NOMO-1 (cell line): ENCODE results near the gene GPC5.
"Not testable (repeated sequence)": the region's sequence is repeated elsewhere in the genome, so short reads cannot be mapped to it uniquely, and the experiment has no call there.

Experiments used
- DNase-seq, 2 experiments: peaks; one replicate each; lab custom pipeline; 2025; ENCODE audit not compliant: unreplicated experiment in 2 of 2; lab: John Stamatoyannopoulos, UW

The GPC5 gene

DNA sequence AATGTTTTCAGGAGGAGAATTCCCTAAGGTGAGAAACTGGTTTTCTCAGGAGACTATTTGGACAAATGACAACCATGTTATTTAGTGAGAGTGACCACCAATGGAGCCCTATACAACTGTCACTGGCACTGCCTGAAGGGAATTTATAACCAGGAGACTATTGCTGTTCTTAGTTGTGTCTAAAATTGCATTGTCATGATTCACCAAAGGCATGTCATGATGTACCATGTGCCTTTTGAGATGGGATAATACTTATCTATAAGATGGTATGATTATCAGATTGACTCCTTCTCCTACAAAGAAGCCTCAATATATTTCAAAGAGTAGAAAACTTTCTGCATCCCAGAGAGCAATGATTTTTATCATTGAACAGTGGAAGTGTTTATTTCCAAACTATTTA lies 1088.8 kb downstream of the GPC5 start:
- DNase-seq: no peak

DNA sequence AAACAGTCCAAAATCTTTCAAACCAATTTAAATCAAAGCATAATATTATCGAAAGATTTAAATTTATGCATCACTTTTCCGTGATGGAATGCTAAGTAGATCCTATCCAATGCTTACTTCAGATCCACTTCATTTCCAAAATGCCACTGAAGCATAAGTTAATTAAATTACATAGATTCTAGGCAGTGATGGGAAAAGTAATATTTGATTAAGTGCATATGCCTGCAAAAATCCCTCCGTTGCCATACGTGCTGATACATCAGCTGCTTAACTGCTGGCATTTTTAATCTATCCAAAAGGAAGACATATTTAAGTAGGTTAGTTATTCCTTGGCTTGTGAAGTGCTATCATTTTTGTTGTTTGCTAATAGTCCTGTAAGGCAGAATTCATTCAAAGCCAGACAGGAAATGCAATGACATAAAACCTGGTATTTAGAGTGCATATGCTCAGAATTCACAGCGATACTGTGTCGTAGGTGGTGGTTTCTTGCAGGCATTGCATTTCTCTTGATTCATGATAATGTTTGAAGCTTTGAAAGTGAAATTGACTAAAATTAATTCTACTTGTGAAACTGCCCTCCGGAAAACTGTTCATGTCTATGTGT lies 1089.9 kb downstream of the GPC5 start:
- DNase-seq: no peak

DNA sequence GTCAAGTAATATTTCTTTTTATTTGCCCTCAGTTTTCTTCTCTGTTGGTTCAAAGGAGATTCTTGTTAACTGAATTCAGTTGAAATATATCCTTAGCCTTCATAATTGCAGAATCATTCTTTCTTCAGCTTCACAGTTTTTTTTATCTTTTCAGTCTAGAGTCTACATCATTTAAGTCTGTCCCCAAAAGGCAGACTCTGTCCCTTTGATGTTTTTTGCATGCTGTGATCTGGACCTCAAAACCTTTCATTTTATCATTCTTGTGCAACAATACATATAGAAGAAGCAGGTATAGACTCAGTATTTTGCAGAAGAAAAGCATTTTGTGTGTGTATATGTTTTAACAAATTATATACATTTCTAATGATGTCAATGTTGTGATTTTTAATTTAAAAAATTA lies 1093.4 kb downstream of the GPC5 start:
- no peak for DNase-seq

DNA sequence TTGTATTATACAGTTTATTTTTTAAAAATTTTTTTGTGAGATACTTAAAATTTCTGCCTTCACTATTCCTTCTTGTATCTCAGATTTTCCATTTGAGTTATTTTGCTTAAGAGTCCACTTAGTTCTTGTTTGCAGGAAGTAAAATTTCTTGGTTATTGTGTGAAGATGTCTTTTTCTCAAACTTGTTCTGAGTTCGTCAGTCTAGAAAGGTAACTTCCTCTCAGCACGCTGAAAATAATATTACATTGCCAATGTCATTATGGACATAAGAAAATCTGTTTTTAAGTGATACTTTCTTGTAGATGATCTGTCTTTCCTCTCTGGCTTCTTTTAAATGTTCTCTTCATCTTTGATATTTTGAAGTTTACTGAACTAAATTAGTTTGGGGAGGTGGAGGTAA lies 1096.5 kb downstream of the GPC5 start:
- DNase-seq: no peak

DNA sequence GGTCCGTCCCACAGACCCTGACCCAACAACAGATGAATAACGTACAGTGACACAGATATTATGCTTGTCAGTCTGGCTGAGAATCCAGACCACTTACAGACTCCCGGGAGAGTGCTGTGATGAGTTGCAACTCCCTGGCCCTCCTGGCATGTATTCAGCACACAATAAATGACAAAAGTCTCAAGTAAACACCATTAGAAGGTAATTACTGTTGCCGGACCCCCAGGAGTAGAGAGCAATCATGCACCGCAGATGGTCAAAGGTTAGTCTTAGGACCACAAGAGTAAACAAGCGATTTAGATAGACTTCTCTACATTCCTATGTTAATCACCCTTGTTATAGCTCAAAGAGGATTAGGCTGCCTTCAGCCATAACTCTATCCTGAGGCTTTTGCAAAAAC lies 1101.8 kb downstream of the GPC5 start:
- no peak for DNase-seq

DNA sequence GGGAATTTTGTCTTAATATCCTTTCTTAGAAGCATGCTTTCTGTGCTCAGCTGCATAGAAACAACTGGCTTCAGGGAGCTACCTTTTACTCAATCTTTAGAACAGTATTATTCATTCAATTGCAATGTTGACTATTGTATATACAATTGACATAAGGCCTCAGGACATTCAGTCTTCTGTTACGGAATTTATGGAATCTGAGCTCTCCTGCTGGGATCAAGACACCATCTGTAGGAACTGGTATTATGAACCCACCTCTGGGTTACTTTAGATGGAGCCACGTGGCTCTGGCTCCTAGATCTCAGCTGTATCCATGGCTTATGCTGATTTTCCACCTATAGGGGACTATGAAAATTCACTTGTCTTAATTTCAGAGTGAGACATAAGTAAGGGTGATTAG lies 1112.0 kb downstream of the GPC5 start:
- DNase-seq: no peak

DNA sequence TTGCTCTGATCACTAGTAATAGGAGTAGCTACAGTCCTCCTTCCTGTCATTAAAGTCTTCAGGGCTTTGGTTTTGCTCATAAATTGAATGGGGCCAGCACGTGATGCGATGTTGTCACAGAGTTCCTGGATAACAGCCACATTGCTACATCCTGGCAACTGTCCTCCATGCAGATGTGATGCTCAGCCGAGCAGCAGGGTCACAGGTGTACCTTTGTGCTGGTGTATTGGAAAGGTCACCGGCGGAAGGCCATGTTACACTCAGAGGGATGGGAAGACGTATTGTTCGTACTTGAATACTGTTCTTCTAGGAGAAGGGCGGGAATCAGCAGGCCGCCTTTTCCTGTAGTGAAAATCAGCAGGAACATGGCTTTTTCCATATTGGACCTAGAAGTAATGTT lies 1114.4 kb downstream of the GPC5 start:
- DNase-seq: no peak

DNA sequence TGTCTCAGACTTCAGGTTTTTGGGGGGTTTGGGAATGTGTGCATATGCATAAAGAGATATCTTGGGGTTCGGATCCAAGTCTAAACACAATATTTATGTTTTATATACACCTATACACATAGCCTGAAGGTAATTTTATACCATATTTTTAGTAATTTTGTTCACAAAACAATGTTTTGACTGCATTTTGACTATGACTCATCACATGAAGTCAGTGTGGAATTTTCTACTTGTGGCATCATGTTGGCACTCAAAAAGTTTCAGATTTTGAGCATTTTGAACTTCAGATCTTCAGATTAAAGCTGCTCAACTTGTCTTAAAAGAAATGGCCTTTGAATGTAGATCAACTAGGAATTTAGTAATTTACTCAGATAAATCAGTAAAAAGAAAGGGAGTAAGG lies 1115.3 kb downstream of the GPC5 start:
- no peak for DNase-seq

DNA sequence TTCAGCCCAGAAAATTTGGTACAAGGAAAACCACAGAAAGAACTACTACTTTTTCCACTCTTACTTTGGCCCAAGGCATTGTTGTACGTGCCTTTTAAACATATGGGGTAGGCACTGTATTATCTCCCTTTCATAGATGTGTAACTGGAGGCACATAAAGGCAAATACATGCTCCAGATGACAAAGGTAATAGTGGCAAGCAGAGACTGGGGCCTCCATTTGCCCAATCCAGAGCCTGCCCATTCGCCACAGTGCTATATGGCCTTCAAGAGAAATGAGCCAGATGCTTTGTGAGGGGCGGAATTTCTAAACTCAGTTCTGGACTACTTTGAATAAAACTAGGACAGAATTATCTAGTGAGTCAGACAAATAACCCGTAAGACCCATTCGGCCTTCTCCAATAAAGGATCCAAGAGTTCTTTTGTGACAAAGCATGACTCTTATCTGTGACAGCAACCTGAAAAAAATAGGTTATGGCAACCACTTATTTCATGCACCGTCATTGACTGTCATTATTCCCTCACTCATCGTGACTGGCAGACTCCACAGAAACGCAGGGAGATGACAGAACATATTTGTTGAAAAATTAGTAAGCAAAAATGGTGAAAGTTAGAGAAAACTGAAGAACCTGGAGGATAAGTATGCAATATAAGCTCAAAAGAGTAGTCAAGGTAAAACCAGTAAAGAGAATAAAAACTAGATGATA lies 1116.2 kb downstream of the GPC5 start:
- DNase-seq: no peak

DNA sequence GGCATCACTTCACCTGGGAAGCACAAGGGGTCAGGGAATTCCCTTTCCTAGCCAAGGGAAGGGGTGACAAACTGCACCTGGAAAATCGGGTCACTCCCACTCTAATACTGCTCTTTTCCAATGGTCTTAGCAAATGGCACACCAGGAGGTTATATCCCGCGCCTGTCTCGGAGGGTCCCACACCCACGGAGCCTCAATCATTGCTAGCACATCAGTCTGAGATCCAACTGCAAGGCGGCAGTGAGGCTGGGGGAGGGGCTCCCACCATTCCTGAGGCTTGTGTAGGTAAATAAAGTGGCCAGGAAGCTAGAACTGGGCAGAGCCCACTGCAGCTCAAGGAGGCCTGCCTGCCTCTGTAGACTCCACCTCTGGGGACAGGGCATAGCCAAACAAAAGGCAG lies 1118.5 kb downstream of the GPC5 start:
- DNase-seq: not testable (repeated sequence)

DNA sequence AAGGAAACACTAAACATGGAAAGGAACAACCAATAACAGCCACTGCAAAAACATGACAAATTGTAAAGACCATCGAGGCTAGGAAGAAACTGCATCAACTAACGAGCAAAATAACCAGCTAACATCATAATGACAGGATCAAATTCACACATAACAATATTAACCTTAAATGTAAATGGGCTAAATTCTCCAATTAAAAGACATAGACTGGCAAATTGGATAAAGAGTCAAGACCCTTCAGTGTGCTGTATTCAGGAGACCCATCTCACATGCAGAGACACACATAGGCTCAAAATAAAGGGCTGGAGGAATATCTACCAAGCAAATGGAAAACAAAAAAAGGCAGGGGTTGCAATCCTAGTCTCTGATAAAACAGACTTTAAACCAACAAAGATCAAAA lies 1120.2 kb downstream of the GPC5 start:
- DNase-seq: not testable (repeated sequence)

DNA sequence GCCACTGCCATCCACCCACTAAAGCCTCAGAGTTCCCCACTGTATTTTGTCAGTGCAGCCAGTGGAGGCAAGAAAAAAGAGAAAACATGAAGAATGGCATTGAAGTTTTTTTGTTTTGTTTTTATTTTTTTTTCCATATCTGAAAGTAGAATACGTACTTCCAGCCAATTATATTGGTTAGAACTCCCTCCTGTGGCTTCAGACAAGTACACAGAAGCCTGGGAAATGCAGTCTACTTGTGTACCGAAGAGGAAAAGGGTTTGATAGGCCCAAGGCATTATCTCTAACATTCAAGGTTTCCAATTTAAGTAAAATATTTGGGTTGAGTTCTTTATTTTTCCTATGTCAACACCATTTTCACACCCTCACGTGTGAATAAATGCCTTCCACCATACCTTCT lies 1131.9 kb downstream of the GPC5 start:
- DNase-seq: no peak

DNA sequence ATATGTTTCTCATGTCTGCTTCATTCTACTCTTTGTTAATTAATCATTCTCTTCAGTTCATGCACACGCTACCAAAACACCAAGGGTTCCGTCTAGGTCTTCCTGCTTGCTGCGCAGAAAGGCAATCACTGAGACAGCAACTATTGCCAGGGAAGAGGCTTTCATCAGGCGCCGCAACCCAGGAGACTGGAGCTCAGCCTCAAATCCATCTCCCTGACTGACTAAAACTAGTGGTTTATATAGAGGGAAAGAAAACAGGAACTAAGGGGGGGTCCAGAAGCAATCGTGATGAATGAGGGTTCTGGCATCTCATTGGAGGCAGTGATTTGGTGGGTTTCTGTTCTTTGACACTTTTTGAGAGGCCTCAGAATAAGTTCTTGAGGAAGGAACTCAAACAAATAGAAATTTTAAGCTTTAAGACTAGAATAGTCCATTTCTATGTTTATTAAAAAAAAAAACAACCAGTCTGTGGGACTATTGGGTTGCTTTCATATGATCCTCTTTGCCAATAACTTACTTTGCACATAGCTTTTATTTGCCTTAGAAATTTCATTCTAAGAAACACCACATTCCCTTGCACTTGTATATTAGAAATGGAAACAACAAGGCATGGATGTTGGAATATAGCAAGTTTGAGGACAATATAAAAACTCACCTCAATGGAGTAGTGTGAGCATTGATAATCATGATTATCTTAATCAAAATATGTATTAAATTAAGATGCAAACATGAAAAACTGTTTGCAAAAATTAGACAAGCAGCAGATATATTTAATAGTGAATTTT lies 1137.0 kb downstream of the GPC5 start:
- no peak for DNase-seq

DNA sequence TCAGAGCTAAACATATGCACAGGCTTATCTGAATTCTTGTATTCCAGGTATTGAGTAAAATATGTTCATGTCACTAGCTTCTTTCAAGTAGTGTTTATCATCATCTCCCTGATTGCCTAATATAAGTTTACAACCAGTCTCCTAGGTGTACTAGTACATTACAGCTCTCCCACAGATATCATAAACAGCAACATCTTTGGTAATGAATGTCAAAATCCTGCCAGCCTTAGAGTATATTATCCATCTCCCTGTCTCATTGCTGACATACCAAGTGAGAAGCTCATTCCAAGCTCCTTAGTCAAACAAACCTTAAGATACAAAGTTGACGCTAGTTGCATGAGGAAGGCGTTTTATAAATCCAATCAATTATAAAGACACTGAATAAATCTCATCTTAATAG lies 1139.0 kb downstream of the GPC5 start:
- DNase-seq: no peak

DNA sequence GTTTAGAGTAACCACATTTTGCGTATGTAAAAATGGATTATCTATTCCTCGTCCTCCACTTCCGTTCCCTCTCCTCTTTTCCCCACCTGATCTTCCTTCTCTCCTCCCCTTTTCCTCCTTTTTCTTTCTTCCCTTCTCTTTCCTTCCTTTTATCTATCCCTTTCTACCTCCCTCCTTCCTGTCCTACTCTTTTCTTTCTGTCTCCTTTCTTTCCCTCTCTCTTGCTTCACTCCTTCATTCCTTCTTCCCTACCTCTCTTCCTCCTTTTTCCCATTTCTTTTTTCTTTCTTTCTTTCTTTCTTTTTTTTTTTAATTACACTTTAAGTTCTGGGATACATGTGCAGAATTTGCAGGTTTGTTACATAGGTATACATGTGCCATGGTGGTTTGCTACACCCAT lies 1139.7 kb downstream of the GPC5 start:
- no peak for DNase-seq

DNA sequence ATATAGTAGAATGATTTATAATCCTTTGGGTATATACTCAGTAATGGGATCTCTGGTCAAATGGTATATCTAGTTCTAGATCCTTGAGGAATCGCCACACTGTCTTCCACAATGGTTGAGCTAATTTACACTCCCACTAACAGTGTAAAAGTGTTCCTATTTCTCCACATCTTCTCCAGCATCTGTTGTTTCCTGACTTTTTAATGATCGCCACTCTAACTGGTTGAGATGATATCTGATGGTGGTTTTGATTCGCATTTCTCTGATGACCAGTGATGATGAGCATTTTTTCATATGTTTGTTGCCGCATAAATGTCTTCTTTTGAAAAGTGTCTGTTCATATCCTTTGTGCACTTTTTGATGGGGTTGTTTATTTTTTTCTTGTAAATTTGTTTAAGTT lies 1140.7 kb downstream of the GPC5 start:
- DNase-seq: not testable (repeated sequence)

DNA sequence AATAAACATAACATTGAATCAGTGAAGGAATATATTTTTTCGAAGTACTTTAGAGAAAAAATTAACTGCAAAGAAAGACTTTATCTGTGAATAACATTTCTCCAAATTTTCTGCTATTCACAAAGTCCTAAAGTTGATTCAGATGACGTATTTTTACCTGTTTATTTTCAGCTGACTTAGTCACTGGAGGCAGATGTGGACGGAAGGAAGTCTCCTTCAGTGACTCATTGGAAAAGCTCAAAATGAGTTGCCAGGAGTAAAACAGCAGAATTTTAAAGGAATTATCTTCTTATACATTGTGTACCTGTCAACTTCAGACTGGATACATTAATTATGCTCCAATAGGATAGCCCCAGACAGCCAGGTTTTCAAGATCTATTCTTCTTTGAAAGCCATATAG lies 1148.8 kb downstream of the GPC5 start:
- no peak for DNase-seq

DNA sequence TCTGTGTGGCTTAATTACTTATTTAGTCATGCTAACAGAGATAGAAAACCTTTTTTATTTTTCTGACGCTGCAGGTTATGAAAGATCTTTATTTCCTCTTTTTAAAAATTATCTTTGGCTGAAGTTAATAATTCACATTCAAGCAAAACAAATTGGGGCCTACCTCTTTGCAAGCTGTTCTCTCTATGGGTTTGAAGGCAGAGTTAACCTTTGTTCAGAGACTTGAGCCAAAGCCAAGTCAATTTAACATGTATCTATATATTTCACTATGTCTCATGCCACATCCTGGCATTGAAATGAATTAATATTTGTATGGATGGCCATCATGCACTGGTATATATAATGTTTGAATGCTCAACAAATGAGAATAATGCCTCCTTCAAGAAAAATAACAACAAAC lies 1150.9 kb downstream of the GPC5 start:
- DNase-seq: no peak

DNA sequence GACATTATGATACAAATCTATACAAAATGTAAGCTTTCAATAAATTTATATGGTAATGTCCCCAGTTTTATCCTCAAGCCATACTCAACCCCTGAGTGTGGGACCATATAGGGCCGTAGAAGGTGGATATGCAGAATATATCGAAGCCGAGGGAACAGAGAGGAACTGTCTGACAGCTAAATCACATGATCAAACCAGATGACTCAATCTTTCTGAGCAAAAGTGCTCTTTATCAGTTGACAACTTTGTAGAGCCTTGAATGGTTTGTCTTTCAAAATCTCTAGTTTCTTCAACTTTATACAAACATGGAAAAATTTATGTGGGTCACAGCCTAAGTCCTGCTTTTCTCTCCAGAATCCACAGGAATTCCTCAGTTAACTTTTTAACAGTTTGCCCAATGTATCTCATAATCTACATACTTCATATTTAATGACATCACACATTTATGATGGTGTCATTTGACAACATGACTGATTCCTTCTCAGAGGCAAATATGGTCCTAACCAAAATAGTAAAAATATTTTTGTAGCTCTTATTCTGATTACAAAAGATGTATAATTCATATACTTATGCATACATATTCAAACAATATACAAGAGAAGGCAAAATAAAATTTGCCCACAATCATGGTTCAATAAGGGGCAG lies 1155.2 kb downstream of the GPC5 start:
- no peak for DNase-seq

DNA sequence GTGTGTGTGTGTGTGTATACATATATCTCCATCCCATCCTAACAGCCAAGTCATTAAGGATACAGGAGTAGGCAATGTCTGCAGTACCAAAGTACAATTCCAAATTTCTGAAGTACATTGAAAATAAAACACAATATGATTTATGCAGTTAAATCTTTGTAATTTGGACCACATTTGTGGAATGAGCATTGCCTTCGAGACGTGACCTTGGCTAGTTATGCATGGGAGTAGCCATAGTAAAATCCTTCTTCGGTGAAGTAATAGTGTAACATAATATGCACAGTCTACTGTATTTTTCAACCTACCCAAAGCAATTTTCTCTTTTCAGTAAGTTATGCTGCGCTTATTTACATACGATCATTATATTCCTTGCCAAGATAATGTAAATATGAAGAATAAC lies 1162.5 kb downstream of the GPC5 start:
- DNase-seq: no peak

DNA sequence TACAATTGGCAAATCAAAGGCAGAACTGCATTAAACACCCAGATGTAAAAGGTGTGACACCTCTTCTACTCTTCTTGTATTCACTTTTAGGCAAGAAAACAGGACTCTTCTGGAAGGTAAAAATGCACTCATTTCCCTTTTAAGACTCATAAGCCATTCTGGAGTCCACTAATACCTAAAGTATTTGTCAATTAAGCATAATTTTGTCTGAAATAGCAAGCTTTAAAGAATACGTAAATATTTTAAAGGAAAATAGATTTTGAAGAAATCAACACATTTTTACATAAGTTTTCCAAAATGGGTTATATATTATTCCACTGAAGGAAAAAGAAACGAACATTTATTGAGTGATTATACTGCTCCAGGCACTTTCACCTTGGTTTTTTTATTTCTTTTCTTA lies 1166.5 kb downstream of the GPC5 start:
- no peak for DNase-seq

DNA sequence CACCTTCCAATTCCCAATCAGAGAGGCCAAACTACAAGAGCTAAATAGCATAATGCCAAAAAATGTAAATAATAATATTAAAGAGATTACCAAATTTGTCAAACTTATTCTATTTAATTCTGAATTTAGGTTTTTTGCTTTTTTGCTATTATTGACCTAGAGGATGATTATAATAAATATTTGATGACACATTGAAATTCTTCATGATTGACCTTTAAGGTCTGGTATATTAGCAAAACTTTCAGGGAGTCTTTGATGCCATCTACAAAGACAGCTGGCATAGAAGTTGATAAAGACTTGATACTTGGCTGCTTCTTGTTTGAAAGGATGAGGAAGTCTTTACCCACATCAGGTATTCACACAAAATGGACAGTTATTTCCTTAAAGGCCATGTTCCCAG lies 1168.3 kb downstream of the GPC5 start:
- no peak for DNase-seq
